Cardiac fibroblast (primary cell): ENCODE measurements around the gene CAMK2G.

ENCODE experiments used
- DNase-seq, 2 donors: peaks; one replicate each; pipeline versions ENCODE4 v3.0.0 to v3.0.0-alpha.2; 2010; ENCODE audit warnings: low read depth in 2 of 2
- H3K4me3 ChIP-seq, 2 donors: replicated peaks in 1 of 2; 1 replicate in 1 of 2; 2 replicates in 1 of 2; pipeline ENCODE4 v1.5.1; 2011; ENCODE audit warnings: low read depth in 2 of 2, low read length in 2 of 2, mild to moderate bottlenecking in 2 of 2, moderate library complexity in 1 of 2
- CTCF ChIP-seq: IDR thresholded peaks from one replicate; pipeline ENCODE4 v1.5.1; 2011; ENCODE audit warnings: low read depth, mild to moderate bottlenecking, low read length, inconsistent platforms

Gene CAMK2G

GRCh38 chr10:73847031-73847430 lies 27.3 kb downstream of the CAMK2G start:
- TF ChIP-seq CTCF = no peak
- H3K4me3 ChIP-seq = no peak overlapping the region
- no peak for DNase-seq

GRCh38 chr10:73843261-73843660 lies 31.1 kb downstream of the CAMK2G start:
- no peak for TF ChIP-seq CTCF
- H3K4me3 ChIP-seq = no peak overlapping the region
- DNase-seq = peak in 1 of 2 donors; percentile 48

- no peak for TF ChIP-seq CTCF
- no peak for DNase-seq
- H3K4me3 ChIP-seq = no peak overlapping the region
Observed at GRCh38 chr10:73842349-73842748, 32.0 kb downstream of the CAMK2G start.

- peak in 1 of 2 donors; percentile 59 for DNase-seq
- no peak for TF ChIP-seq CTCF
- H3K4me3 ChIP-seq = no peak overlapping the region
Observed at GRCh38 chr10:73841526-73842285, 32.6 kb downstream of the CAMK2G start.

GRCh38 chr10:73841061-73841421 lies 33.3 kb downstream of the CAMK2G start:
- H3K4me3 ChIP-seq = no peak overlapping the region
- no peak for TF ChIP-seq CTCF
- no peak for DNase-seq

GRCh38 chr10:73840403-73841060 lies 33.8 kb downstream of the CAMK2G start:
- no peak overlapping the region for H3K4me3 ChIP-seq
- no peak for DNase-seq
- TF ChIP-seq CTCF = no peak
